GM19463 (cell line): ENCODE measurements around the gene LRRC75B.

Experiments used
- ATAC-seq: cut with Tn5 transposase; IDR thresholded peaks from one replicate; pipeline ENCODE4 v1.9.1; 2021; ENCODE audit warnings: mild to moderate bottlenecking, moderate library complexity; ENCODE audit not compliant: unreplicated experiment

Gene LRRC75B

GRCh38 chr22:24587948-24588347, 4.9 kb downstream of the LRRC75B start:
- no peak for ATAC-seq

DNA sequence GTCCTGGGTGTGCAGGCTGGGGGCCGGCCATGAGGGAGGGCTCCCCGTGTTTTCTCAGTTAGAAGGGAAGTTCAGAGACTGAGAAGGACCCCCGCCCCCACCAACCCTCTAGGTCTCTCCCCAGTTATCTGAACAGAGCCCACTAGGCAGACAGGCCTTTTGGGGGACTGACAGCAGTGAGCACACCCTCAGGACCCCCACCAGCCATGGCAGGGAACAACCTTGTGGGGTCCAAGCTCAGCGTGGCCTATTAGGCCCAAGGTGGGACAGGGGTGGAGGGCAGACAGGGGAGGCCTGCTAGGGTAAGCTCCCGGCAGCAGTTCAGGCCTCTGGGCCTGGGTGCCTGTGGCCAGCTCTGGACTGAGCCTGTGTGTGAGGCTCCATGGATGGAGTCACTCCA, 5.6 kb downstream of the LRRC75B start:
- no peak for ATAC-seq

DNA sequence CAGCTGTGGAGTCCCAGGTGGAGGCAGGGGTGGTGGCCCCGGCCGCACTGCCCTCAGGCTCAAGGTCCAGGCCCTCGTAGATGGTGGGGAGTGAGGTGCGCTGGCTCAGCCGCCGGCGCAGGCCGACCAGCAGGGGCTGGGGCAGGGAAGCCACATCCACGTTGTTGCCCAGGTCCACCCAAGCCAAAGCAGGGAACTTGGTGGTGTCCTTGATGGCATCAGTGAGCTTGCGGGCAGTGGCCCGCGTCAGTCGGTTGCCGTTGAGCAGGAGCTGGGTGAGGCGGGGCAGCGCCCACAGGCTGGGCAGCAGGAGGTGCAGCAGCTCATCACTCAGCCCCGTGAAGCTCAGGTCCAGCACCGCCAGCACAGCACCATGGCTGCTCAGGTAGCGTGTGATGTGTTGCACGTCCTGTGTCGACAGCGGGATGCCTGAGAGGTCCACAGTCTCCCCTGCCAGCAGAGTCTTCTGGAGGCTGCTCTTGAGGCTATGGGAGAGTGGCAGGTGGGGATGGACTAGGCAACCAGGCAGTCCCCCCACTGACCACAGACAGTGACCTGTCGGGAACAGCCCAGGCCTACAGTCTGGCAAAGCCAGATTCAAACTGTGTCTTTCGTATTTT, 6.8 kb downstream of the LRRC75B start:
- ATAC-seq, result no peak

GRCh38 chr22:24585461-24585860, 7.4 kb downstream of the LRRC75B start:
- ATAC-seq, result no peak

- no peak for ATAC-seq
Measured at GRCh38 chr22:24584871-24585411, 7.9 kb downstream of the LRRC75B start.

DNA sequence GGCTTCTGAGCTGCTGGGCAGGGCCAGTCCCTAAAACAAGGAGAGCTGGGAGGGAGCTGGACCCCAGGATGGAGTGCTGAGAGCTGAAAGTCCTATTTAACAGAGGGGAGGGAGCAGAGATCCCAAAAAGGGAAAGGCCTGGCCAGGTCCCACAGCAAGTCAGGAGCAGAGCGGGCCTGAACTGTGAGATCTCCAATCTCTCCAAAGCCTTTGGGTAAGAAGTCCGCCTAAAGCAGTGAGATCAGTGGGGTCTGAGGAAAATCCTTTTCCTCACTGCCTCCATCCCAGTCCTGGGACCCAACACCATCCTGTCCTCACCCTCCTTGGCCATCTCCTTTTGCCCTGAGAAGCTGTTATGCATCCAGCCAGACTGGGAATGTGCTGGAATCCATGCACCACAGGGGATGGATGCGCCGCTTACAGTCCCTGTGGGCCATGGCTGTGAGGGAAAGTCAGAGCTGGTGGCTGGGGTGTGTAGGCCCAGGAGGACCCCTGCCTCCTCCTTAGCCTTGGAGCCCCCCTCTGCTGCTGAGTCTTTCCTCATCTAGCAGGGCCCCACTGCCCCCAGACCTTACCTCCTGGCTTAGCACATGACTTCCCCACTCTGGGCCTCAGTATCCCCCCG, 8.6 kb downstream of the LRRC75B start:
- no peak for ATAC-seq

GRCh38 chr22:24583221-24584165, 9.4 kb downstream of the LRRC75B start:
- ATAC-seq, result no peak

GRCh38 chr22:24582056-24582814, 10.6 kb downstream of the LRRC75B start:
- no peak for ATAC-seq

- no peak for ATAC-seq
Measured at GRCh38 chr22:24580276-24580675, 12.6 kb downstream of the LRRC75B start.

- no peak for ATAC-seq
Measured at GRCh38 chr22:24579258-24579601, 13.6 kb downstream of the LRRC75B start.

DNA sequence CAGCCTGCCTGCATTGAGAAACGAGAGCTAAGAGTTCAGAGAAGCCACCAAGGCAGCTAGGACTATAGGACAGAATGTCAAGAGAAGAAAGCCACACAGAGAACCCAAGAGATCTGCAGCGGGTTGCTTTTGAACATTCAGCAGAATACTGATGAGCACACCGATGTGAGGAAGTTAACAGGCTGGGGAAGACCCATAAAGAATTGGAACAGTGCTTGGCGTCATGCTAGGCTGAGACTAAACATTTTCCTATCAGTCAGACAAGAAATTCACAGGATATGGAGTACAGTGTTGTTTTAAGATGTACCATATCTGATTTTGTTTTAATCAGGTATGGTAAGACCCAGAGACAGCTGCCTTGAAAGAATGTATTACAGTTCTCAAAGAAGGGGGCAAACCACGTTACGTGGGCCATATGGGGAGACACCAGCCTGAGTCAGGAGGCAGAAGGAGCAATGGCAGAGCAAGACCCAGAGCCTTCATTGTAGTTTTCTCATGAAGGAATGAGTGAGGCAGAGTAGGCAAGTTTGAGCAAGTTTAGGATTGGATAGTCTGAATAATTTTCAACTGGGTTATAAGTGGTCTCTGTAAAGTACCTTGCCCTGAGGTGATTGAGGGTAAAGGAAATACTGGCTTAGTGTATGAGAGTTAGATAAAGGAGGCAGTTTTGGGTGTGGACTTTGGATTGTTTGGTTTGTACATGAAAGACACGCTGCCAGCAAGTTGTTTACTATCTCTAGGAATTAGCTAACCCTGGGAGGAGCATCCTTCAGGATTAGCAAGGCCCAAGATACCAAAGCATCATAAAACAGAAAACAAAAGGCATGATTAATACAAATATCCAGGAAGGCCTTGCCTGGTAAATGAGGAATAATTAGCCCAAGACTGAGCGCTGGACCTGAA, 14.3 kb downstream of the LRRC75B start:
- no peak for ATAC-seq

DNA sequence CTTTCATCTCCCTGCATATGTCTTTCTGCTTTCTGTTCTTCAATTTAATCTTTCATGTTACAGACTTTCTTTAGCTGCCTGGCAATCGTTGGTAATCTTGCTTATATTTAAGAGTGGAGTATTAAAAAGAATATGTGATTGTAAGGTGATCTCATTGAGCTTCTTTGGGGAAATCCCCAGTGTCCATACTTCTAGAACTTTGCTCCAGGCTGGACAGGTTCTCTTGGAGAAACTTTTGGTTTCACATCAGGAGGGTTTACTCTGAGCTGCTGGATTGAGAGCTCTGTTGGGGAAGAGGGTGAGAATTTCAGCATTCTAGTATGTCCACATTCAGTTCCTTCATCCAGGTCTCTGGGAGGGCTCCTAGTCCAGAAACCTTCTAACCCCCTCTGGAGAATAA, 16.1 kb downstream of the LRRC75B start:
- ATAC-seq, result no peak

DNA sequence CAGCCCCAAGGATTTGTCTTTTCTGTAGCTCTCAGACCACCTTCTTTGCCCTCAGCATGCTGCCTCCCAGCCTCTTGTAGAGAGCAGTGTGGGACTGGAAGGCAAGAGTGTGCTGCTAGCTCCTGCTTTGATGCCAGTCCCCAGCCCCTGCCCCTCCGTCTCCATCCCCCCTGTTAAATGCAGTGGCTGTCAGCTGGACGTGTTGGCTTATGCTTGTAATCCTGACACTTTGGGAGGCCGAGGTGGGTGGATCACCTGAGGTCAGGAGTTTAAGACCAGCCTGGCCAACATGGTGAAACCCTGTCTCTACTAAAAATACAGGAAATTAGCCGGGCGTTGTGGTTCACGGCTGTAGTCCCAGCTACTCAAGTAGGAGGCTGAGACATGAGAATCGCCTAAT, 21.6 kb downstream of the LRRC75B start:
- ATAC-seq, result no peak

GRCh38 chr22:24567668-24568067, 25.2 kb downstream of the LRRC75B start:
- no peak for ATAC-seq

DNA sequence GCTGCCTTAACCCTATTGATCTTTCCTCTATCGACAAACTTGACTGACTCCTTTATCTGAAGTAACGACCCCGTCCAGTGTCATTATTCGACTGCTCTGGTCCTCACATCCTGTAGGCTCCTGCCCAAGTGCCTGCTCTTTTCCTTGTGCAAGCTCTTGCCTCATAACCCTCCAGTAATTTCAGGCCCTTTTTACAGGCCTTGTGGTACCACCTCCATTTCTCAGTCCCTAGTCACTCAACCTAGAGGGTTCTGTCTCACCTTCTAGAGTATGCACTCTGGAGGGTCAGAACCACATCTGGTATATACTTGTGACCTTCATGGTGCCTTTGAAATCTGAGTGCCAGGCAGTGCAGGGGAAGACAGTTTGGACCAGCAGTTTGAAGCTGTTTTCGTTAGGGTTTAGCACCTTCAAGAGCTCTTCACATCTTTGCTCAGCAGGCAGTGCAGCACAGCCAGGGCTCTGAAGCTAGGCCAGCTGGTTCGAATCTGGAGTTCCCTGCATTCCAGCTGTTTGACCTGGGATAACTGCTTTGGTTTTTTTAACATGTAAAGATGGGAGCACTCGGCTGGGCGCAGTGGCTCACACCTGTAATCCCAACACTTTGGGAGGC, 25.9 kb downstream of the LRRC75B start:
- no peak for ATAC-seq

DNA sequence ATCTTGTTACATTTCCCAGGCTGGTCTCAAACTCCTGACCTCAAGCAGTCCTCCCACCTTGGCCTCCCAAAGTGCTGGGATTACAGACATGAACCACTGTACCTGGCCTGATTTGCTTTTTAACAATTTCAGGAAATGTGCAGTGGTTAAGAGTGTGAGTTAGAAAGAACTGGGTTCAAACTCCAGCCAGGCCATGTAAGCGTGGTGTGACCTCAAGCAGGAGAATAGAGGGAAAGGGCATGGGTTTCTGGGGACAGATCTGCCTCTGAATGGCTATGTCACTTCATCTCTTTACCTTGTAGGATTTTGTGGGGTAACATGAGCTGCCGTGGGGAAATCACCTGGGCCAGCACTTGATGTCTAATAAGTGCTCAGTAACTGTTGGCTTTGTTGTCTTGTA, 27.8 kb downstream of the LRRC75B start:
- ATAC-seq, result no peak

DNA sequence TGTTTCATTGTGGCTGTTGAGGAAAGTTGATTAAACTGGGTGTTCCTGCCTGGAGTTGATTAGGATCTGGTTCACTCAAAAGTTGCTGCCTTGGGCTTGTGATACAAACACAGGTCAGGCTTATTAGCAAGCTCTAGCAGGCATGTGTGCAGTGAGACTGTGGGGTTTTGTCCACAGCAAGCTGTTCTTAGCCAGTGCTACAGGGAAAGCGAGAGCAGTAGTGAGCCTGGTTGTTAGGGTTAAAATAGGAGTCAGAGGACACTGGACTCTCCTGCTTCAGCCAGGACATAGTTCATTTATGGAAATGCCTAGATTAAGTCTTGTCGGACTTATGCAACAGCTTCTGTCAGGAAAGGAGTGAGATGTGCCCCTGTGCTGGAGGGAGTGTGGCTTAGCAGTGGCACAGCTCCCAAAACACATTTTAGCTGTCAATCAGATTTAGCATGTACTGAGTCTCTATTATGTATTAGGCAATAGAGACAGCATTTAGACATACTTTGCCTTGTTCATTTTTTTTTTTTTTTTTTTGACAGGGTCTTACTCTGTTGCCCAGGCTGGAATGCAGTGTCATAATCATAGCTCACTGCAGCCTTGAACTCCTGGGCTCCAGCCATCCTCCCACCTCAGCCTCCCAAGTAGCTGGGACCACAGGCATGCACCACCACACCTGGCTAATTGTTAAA, 28.4 kb downstream of the LRRC75B start:
- no peak for ATAC-seq

DNA sequence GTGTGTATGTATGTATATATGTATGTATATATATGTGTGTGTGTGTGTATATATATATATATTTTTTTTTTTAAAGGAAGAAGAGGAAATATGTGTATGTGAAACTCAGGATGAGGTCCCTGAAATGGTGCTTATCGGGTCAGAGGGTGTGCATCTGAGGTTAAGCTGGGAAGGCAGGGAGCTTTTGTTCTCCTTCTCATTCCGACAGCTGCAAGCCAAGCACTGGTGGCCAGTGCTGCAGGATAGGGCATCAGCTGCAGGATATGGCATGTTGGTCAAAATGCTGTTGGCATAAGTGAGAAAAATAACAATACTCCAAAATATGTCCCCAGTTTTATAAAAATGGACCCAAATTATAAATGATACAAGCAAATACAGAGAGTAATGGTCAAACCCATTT, 29.6 kb downstream of the LRRC75B start:
- ATAC-seq, result no peak

- no peak for ATAC-seq
Measured at GRCh38 chr22:24559471-24559870, 33.4 kb downstream of the LRRC75B start.
